Stimulated activated CD4-positive, alpha-beta T cell treated with anti-CD3 and anti-CD28 coated beads, Interleukin-2, amount 100 ng/mL, for 48 hours (primary cell): Measurements from ENCODE around the gene SLC6A2.

Experiments
- DNase-seq, 2 donors: peaks; one replicate each; pipeline ENCODE4 v3.0.0-alpha.2; 2020

Gene SLC6A2

GRCh38 chr16:55672471-55672870, 16.7 kb downstream of the SLC6A2 start:
- no peak for DNase-seq

- DNase-seq = no peak
Observed at GRCh38 chr16:55678161-55678821, 22.5 kb downstream of the SLC6A2 start.

- no peak for DNase-seq
Observed at GRCh38 chr16:55682086-55682485, 26.3 kb downstream of the SLC6A2 start.

GRCh38 chr16:55685973-55686372, 30.2 kb downstream of the SLC6A2 start:
- no peak for DNase-seq

- DNase-seq = no peak
Observed at GRCh38 chr16:55686671-55687070, 30.9 kb downstream of the SLC6A2 start.

- DNase-seq = no peak
Observed at GRCh38 chr16:55687802-55688201, 32.0 kb downstream of the SLC6A2 start.

GRCh38 chr16:55690841-55691240, 35.1 kb downstream of the SLC6A2 start:
- DNase-seq = no peak

GRCh38 chr16:55691771-55692170, 36.0 kb downstream of the SLC6A2 start:
- DNase-seq = no peak

- no peak for DNase-seq
Observed at GRCh38 chr16:55695595-55695994, 39.8 kb downstream of the SLC6A2 start.

GRCh38 chr16:55697867-55698266, 42.1 kb downstream of the SLC6A2 start:
- no peak for DNase-seq

GRCh38 chr16:55698331-55698730, 42.5 kb downstream of the SLC6A2 start:
- DNase-seq = no peak

GRCh38 chr16:55698946-55699345, 43.2 kb downstream of the SLC6A2 start:
- DNase-seq = no peak

GRCh38 chr16:55699616-55700015, 43.8 kb downstream of the SLC6A2 start:
- no peak for DNase-seq

GRCh38 chr16:55700067-55700466, 44.3 kb downstream of the SLC6A2 start:
- DNase-seq = no peak

- no peak for DNase-seq
Observed at GRCh38 chr16:55700961-55701360, 45.2 kb downstream of the SLC6A2 start.

- peak; percentile 30 to 43 for DNase-seq
Observed at GRCh38 chr16:55701442-55702319, 45.9 kb downstream of the SLC6A2 start.

- no peak for DNase-seq
Observed at GRCh38 chr16:55703003-55704001, 47.5 kb downstream of the SLC6A2 start.

GRCh38 chr16:55706739-55707384, 51.1 kb downstream of the SLC6A2 start:
- no peak for DNase-seq

GRCh38 chr16:55709801-55710200, 54.0 kb downstream of the SLC6A2 start:
- no peak for DNase-seq

- no peak for DNase-seq
Observed at GRCh38 chr16:55710466-55710865, 54.7 kb downstream of the SLC6A2 start.

GRCh38 chr16:55711959-55712876, 56.4 kb downstream of the SLC6A2 start:
- peak; percentile 54 to 61 for DNase-seq
